NCI-H1930 (cell line): Measurements from ENCODE around the gene NUTF2.
A peak's percentile ranks its signal among the peaks of the same experiment; 100 is the strongest.
"Not testable (repeated sequence)": the region's sequence is repeated elsewhere in the genome, so short reads cannot be mapped to it uniquely, and the experiment has no call there.

Experiments used
- DNase-seq, 2 experiments: peaks; one replicate each; lab custom pipeline; 2025; lab: John Stamatoyannopoulos, UW

NUTF2 gene

DNA sequence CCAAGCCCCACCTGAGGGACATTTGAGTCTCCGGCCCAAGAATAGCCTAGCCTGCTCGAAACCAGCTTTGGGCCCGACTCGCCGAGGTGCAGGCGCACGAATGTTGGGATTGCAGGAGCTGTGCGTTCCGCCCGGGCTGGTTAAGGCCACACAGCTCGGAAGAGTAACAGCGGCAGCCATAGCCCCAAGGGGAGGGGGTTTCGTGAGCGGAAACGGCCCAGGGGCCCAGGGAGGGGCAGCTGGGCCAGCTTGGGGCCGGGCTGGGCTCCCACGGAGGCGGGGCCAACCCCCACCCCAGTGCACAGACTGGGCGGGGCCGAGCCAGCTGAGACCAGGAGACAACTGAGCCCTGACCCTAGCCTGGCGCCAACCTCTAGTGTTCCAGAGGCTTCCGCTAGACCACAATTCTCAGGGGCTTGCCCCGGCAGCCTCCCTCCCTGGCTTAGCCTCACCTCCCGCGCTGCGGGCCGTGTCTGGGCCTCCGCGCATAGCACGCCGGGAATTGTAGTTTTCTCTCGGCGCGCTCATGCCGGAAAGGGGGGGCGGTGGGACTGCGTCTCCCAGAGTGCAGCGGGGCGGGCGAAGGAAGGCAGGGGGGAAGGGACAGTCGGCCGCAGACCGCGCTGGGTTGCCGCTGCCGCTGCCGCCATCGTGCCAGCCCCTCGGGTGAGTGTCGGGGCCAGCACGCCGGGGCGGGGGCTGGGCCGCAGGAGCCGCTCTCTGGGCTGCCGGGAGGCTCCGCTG lies at the start of gene NUTF2:
Gene NUTF2 (plus strand): TSS at position 614 of the 744 bp plus-strand sequence. CDS start 18,198 bp downstream, outside the sequence.
- DNase-seq: peak; percentile 89

DNA sequence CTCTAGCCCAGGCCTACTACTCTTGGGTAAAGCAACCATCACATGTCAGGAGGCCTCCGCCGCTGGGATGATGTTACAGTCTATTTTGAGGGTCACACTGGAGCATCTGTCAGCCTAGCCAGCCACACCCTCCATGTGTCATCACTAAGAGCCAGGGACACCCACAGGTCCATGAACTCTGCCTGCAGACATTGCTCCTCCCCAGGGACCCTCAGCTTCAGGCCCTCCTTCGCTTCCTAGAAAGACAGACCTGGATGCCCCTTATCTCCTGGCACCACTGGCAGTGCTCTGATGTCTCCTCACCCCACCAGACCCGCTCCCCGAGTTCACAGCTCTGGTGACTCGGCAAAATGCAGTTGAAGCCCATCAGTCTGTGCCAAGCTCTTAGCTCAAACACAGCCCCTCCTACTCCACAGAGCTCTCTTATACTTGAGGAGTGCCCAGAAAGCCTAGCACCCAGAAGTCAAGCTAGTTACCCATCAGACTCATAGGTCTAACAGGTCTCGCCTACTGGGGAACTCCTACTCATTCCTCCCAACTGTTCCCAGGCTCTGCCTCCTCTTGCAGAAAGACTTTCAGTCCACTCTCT lies 46.3 kb upstream of the NUTF2 start:
- no peak for DNase-seq

DNA sequence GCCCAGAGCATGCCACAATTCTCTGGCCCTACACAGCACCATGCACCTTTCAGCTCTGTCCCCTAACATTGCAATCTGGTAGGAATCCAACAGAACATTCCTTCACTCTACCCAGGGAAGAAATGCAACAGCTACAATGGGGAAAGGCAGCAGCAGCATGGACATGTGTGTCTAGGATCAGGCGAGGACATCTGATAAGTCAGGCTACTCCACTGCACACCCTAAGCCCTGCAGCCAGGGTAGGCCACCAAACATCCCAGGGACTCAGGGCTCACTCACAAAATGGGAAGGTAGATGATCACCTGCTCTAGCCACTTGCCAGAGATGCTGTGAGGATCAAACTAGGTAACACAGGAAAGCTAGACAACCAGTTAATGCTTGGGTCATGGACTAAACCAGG lies 45.5 kb upstream of the NUTF2 start:
- DNase-seq: no peak

DNA sequence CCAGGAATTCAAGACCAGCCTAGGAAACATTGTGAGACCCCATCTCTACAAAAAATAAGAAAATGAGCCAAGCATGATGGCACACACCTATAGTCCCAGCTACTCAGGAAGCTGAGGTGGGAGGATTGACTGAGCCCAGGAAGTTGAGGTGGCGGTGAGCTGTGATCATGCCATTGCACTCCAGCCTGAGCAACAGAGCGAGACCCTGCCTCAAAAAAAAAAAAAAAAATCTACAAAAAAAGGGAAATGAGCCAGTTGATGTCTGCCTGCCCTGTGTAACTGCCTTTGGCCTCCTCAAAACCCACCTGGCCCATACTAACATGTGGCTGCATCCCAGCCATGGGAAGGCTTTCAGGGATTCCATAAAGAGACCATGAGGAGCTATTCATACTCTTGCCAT lies 44.9 kb upstream of the NUTF2 start:
- no peak for DNase-seq

DNA sequence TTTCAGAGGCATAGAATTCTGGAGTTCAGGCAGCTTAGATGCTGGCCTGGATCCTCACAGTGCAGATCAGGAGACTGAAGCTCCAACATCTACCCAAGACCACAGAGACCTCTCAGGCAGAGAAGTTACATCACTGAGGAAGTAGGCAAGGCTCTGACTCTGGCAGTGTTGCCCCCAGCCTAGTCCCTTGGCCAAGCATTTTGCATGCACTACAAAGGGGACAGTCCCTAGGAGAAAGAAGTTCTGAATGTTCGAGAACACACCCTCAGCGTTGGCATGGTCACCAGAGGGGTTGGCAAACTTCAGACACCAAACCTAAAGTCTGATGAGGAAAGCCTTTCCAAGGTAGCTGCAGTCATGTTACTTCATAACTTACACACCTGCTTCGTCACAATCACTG lies 42.8 kb upstream of the NUTF2 start:
- no peak for DNase-seq

DNA sequence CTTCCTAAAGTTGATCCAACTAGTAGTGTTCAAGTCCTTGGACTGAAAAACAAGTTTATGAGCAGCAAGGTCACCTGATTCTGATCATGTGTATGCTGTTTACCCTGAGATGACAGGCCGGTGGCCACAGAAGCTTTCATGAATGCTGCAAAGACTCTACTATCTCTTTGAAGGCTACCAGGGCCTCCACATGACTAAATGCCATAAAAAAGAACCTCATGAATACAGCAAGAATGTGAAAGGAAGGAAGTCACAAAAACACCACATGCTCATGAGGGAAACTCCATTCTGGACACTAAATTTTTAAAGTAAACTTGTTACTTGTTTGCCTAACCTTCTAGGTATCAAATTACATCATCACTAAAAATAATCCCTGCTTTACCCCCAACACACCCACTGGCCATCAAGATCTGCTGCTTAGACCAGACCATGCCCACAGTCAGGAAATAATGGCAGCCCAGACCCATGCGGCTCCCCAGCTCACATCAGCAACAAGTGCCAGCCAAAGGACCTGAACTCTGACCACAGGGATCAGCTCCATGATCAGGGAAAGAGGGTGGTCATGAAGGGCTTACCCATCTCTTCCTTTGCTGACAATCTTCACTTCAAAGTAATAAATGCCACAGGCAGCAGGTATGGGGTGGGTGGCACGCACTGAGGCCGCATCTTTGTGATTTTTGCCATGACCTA lies 41.7 kb upstream of the NUTF2 start:
- DNase-seq: no peak

DNA sequence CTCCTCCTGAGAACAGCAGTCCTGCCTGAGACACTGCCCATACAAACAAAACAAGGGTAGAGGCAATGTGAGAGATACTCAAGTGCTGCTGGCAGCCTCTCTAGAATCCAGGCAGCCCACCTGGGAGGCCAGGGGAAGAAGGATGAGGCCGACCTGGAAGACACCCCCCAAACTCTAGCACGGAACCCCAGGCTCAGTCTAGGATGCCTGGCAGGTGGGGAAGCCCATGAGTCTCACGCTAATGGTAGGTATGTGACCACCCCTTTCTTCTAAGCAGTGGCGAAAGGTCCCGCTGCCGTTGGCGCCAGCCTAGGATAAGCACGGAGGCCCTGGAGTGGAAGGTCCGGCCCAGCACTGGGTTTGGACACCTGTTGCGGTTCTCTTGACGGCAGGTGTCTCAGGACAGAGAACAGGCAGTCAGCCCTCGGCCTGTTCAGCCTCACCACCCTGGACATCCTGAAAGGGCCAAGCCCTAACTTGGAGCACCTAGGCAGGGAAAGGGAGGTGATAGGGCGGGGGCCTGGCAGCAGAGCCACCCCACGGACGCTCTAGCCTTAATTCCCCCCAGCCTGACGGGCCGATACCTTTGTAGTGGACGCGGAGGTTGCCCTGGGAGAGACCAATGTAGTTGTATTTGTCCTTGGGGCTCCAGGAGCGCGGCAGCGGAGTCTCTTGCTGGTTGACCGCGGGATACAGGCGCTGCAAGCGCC lies 40.9 kb upstream of the NUTF2 start:
- no peak for DNase-seq

DNA sequence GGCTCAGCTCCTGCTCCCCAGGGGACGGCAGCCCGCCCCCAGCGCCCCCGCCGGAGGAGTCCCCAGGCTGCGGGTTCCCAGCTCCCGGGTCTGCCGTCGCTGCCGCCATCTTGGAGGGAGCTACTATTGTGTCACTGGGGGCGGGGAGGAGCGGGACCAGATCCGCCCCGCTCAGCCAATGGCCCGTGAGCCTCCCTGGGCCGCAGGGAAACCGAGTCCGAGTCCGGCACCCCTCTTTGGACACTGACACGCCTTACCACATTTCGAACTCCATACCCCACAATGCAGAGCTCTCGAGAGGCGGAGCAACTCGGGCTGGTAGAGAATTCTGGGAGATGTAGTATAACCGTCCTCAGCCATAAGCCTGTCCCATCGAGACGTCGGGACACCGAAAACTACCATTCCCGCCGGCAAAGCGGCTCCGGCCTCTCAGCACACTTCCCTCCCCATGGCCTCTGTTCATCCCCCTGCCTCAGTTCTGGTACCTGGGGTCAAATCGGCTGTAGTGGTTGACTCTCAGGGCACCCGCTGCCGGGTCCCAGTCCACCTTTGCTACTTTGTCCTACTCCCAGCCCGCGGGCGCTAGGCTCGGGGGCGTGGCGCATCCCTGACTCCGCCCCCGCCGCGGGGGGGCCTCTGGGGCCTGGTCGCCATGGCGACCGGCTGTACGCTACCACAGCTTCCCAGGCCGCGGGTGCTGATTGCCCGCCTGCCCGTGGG lies 40.1 kb upstream of the NUTF2 start, which contains the start of the genes RANBP10 and TSNAXIP1:
Gene RANBP10 (minus strand): TSS at position 133 of the 720 bp plus-strand sequence. CDS start 24 bp downstream, at position 109.
Gene TSNAXIP1 (plus strand): TSS at position 462 of the 720 bp plus-strand sequence. CDS start 261 bp downstream, outside the sequence.
- DNase-seq: peak; percentile 95 to 96

DNA sequence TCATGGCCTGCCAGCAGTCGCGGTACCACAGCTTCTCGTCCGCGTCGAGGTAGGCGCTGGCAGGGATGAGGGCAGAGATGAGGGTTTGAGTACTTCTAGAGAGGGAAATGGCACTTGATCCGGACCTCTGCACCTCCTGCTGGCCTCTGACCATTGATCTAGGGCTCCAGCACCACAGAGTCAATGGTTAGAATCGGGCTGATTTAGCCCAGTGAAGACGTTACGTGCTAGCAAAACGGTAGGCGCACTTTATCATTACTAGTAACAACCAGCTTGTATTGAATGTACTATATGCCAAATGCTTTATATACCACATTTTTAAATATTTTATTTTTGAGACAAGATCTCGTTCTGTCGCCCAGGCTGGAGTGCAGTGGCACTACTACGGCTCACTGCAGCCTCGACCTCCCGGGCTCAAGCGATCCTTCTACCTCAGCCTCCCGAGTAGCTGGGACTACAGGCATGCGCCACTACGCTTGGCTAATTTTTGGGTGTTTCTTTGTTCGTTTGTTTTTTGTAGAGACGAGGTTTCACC lies 39.5 kb upstream of the NUTF2 start:
- DNase-seq: no peak

DNA sequence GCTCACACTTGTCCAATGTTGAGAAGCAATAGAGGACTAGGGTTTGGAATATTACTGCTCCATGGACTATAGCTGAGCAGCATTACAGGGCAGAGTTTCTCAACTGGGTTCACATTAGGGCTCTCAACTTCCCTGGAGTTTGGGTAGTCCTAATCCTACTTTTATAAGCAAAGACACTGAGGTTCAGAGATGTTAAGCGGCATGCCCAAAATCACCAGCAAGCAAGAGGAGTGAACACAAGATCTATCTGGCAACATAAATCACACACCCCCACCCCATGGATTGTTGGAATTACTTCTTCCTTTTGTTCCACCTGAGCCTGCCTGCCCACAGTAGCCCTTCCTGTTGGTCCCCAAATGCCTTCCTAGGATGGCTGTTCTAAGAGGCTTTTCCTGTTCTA lies 34.8 kb upstream of the NUTF2 start:
- DNase-seq: no peak

DNA sequence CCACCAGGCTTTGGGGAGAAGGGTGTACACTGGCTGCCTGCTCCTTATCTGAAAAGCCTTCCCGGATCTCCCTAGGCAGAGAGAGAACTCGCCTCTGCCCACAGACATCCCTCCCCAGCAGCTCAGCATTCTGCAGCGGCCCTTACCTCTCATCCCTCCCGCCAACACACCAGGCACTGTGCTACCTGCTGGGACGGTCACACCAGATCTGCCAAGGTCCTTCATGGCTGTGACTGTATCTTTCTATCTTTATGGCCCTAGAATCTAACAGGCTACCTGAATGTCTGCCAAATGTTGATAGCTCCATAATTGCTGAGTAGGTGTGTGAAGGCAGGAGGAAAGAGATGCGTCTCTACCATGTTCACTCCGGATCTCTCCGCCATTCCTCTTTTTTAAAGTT lies 32.2 kb upstream of the NUTF2 start:
- no peak for DNase-seq

DNA sequence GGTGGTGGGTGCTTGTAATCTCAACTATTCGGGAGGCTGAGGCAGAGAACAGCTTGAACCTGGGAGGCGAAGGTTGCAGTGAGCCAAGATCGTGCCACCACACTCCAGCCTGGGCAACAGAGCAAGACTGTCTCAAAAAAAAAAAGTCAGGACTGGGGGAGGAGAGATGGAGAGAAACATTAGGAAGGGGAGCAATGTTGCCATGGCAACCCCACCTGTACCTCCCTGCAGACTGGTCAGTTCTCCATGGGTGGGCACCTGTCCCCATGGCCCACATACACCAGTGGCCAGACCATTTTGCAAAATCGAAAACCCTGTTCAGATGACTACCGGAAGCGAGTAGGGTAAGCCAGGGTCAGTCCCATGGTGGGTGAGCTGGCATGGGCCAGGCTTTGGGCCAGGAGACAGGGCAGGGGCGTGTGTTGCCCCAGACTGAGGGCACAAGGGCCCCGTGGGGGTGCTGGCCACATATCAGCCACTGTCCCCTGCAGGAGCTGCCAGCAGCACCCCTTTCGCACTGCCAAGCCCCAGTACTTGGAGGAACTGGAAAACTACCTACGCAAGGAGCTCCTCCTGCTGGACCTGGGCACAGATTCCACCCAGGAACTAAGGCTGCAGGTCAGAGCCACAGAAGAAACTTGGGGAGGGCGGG lies 26.0 kb upstream of the NUTF2 start:
- DNase-seq: no peak

DNA sequence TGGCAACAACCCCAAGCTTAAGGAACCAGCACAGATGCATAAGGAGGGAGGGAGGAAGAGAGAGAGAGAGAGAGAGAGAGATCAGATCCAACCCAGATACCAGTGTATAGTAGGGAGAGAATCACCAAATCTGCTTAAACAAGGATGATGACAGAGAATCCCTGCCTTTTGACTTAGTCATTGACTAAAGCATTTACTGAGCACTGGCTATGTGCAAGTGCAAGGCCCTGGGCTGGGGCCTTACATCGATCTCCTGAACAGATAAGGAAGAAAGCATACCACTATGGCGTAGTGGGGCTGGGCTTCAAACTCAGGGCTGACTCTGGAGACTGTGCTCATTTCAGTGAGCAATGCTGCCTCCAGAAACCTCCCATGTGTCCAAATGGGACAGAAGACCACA lies 24.2 kb upstream of the NUTF2 start:
- DNase-seq: no peak

DNA sequence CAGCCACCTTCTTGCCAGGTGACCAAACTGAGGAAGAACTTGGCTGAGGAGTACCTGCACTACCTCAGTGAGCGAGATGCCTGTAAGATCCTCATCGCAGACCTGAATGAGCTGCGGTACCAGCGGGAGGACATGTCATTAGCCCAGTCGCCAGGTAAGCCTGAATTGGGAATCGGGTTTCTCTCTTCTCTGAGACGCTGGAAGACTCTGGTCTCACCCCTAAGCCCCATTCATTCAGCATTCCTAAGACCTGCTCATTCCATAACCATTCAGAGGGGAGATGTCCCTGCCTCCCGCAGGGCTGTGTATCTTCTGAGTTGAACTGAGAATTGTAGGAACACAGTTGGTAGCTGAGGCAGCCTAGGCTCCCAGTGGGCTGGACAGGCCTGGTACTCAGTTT lies 21.6 kb upstream of the NUTF2 start:
- DNase-seq: no peak

DNA sequence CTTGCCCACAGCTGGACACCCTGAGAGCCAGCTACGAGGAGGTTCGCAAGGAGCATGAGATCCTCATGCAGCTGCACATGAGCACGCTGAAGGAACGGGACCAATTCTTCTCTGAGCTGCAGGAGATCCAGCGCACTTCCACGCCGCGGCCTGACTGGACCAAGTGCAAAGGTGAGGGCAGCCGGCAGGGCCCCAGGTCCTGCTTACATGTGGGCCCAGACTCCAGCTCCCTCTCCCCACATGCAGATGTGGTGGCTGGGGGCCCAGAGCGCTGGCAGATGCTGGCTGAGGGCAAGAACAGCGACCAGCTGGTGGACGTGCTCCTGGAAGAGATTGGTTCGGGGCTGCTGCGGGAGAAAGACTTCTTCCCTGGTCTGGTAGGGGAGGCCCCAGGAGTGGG lies 20.8 kb upstream of the NUTF2 start:
- no peak for DNase-seq

DNA sequence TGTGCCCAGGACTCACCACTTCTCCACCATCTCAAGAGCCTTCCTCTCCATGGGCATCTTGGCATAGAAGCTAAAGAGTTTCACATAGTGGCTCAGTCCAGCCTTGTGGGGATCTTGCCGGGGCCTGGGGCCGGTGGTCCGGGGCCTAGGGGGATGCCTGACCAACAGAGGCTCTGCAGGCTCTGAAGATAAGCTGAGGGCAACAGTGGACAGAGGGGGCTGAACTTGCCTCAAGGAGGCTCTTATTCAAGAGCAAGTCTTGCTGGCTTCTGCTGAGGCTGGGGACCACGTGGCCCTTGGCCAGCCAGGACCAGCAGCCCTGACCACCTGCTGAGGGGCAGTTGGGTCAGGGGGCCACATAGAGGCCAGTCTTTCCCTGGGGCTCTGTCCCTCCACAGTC lies 18.1 kb upstream of the NUTF2 start:
- no peak for DNase-seq

DNA sequence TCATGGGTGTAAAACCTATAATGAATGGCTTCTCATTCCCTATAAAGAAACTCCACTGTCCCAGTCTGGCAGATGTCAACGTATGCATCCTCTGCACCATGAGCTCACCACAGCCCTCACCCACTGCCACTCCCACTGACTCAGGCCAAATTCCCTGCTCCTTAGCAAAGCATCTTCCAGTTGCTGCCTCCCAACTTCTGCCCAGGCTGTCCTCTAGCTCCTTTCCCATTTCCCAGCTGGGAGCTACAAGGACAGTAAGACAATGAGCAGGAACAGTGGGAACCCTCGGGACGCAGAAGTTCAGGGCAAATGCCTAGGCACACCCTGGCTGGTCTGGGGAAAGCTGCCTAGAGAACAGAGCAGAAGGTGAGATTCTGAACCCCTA lies 13.7 kb upstream of the NUTF2 start:
- DNase-seq: no peak

DNA sequence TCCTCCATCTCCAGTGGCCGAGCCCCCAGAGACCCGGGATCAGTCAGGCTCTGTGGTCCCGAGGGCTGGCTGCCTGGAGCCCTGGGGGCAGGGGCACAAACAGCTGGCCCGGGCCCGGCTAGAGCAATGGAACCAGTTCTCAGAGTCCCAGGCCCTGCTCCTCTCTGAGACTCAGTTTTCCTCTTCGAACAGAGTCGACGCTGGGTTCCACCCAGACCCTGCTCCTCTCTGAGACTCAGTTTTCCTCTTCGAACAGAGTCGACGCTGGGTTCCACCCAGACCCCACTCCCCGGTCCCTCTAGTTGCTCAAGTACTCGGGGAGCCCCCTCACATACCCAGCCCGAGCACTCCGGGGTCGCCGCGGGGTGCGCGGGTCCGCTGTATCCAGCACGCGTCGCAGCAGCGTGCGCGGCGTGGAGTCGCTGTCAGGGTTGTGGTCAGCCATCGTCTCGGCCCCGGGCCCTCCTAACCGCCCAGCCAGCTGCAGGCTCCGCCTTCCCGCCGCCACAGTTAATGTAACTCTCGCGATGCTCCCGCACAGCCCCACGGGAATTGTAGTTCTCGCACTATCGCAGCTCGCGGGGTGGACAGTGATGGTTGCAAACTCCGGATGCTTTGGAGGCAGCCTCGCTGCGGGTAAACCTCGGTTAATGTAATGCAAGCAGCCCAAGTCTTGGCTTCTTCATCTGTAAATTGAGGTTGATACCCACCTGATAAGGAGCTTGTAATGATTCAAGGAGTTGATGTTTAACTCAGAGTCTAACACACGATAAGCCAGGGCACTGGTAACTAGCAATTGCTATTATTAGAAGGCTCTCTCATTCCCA lies 13.1 kb upstream of the NUTF2 start:
- peak; percentile 85 to 88 for DNase-seq

DNA sequence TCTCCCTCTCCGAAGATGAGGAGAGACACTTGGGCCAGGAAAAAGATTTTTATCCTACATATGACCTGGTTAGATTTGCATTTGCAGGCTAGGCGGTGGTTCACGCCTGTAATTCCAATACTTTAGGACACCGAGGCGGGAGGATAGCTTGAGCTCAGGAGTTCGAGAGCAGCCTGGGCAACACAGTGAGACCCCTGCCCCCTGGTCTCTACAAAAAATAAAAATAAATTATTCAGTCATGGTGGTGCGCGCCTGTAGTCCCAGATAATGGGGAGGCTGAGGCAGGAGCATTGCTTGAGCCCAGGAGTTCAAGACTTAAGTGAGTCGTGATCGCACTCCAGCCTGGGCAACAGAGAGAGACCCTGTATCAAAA lies 12.5 kb upstream of the NUTF2 start:
- no peak for DNase-seq

DNA sequence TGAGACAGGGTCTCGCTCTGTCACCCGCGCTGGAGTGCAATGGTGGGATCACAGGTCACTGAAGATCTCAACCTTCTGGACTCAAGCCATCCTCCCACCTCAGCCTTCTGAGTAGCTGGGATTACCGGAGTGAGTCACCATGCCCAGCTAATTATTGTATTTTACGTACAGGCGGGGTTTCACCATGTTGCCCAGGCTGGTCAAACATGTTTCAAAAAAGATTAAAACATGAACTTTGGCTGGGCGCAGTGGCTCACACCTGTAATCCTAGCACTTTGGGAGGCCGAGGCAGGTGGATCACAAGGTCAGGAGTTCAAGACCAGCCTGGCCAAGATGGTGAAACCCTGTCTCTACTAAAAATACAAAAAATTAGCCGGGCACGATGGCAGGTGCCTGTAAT lies 9.5 kb upstream of the NUTF2 start:
- DNase-seq: not testable (repeated sequence)
